PC-3 (cell line): ENCODE data around the gene ZNF385B.

Experiments
- EZH2 ChIP-seq: fragments of 300-600 bp; sonication (generic); IDR thresholded peaks from one replicate; pipeline ENCODE4 v1.6.1; 2017; ENCODE audit warnings: antibody characterized with exemption, mild to moderate bottlenecking, low read length; ENCODE audit not compliant: unreplicated experiment
- EZH2phosphoT487 ChIP-seq: fragments of 300-600 bp; sonication (generic); IDR thresholded peaks from 2 replicates; pipeline ENCODE4 v1.6.1; 2018; ENCODE audit warnings: mild to moderate bottlenecking, antibody characterized with exemption, low read length, borderline replicate concordance
- TF ChIP-seq, protein P1 (sequence below): fragments of 300-600 bp; sonication (generic); conservative IDR thresholded peaks from 2 replicates; pipeline ENCODE4 v1.5.1; 2017; ENCODE audit warnings: antibody characterized with exemption, low read depth, mild to moderate bottlenecking, low read length

DNA sequence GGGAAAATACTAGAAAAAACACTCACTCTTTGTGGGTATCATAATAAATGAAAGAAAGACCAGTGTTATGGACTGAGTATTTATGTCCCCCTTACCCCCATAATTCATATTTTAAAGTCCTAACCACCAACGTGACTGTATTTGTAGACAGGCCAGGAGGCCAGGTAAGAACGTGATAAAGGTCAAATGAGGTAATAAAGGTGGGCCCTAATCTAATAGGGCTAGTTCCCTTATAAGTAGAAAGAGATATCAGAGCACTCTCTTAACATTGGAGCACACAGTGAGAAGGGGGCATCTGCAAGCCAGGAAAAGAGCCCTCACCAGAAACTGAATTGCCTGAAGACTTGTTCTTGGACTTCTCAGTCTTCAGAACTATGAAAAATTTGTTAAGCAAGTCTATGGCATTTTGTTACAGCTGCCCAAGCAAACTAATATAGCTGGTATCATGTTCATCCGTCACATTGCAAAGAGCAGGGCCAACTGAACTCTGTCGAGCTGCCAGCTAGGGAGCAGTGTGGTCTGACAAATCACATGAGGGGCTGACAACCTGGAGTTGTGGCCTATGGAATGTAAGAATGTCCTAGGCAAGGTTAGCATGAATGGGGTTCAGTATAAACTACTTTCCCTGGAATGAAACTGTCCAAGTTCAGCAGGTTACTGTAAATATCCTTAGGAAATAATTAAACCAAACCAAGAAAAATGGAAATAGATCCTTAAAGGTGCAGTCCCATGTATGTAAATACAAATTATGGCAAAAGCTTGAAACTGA is 280.9 kb downstream of the ZNF385B start:
- TF ChIP-seq EZH2 (no peak), EZH2phosphoT487 (no peak)
- TF ChIP-seq, protein P1, sequence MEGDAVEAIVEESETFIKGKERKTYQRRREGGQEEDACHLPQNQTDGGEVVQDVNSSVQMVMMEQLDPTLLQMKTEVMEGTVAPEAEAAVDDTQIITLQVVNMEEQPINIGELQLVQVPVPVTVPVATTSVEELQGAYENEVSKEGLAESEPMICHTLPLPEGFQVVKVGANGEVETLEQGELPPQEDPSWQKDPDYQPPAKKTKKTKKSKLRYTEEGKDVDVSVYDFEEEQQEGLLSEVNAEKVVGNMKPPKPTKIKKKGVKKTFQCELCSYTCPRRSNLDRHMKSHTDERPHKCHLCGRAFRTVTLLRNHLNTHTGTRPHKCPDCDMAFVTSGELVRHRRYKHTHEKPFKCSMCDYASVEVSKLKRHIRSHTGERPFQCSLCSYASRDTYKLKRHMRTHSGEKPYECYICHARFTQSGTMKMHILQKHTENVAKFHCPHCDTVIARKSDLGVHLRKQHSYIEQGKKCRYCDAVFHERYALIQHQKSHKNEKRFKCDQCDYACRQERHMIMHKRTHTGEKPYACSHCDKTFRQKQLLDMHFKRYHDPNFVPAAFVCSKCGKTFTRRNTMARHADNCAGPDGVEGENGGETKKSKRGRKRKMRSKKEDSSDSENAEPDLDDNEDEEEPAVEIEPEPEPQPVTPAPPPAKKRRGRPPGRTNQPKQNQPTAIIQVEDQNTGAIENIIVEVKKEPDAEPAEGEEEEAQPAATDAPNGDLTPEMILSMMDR: no peak
